Upper lobe of right lung (tissue), 1 donor: Measurements from ENCODE around the gene CHAF1A. TPM values are rescaled to one million over a fixed set of nuclear protein-coding genes. Genes with fewer than 3 reads are reported as not detected.

Experiments
- ATAC-seq: fragments of 200-7000 bp; cut with Tn5 transposase; one replicate; pipeline ENCODE4 v1.9.1; 2020; ENCODE audit warnings: mild to moderate bottlenecking, moderate library complexity
- DNase-seq: peaks from one replicate; pipeline ENCODE4 v3.0.0-alpha.2; 2020
- H3K27ac ChIP-seq: fragments of 200-600 bp; one replicate; pipeline ENCODE4 v1.8.0; 2022
- H3K27me3 ChIP-seq: fragments of 200-600 bp; one replicate; pipeline ENCODE4 v1.8.0; 2022; ENCODE audit warnings: mild to moderate bottlenecking
- H3K36me3 ChIP-seq: fragments of 200-600 bp; one replicate; pipeline ENCODE4 v1.8.0; 2022
- H3K4me1 ChIP-seq: fragments of 200-600 bp; one replicate; pipeline ENCODE4 v1.8.0; 2022
- H3K4me3 ChIP-seq: fragments of 200-600 bp; one replicate; pipeline ENCODE4 v1.8.0; 2022; ENCODE audit warnings: mild to moderate bottlenecking
- H3K9me3 ChIP-seq: fragments of 200-600 bp; one replicate; pipeline ENCODE4 v1.8.0; 2022
- CTCF ChIP-seq: fragments of 200-600 bp; IDR thresholded peaks from one replicate; pipeline ENCODE4 v1.8.0; 2022; ENCODE audit warnings: antibody characterized with exemption
- intact Hi-C: fragments of 100-400 bp; cut with DNase I; formaldehyde crosslinking; loops from one replicate; pipeline ENCODE4 v1.11.0; 2022
- total RNA-seq: library from RNA; stranded (reverse); fragmentation: NEBNext Ultra II Directional; extraction: Animal tissue kit (Norgen Biotek cat#: 25700); gene quantifications from one replicate; pipeline ENCODE4 v1.2.1, GENCODE V29; 2021
- donor health status: DM: no; HTN: yes; CAD: no; lungs with severe emphysema.

The CHAF1A gene
- total RNA-seq, 1 donor from 2014 or later: 10.8 TPM

- H3K4me3 ChIP-seq: no peak overlapping the region
- intact Hi-C loops: no loop called here
- H3K9me3 ChIP-seq: no peaks in the 10 kb centered on the region
- no peak for TF ChIP-seq CTCF
- H3K27me3 ChIP-seq: no peaks in the 10 kb centered on the region
- H3K4me1 ChIP-seq: peaks cover 36% of the 10 kb centered on the region
- peaks cover 54% of the 10 kb centered on the region for H3K36me3 ChIP-seq
- ATAC-seq: no peak
- DNase-seq: no peak
- H3K27ac ChIP-seq: no peak overlapping the region
These were observed 36.4 kb upstream of the CHAF1A start for GRCh38 chr19:4365791-4366665.

GRCh38 chr19:4366666-4367335 is 35.6 kb upstream of the CHAF1A start:
- no peak for ATAC-seq
- Histone ChIP-seq H3K27me3 (no peaks in the 10 kb centered on the region), H3K9me3 (no peaks in the 10 kb centered on the region), H3K4me3 (no peak overlapping the region), H3K36me3 (peaks cover 47% of the 10 kb centered on the region), H3K4me1 (peaks cover 43% of the 10 kb centered on the region), H3K27ac (no peak overlapping the region)
- intact Hi-C loops: no loop called here
- no peak for TF ChIP-seq CTCF
- DNase-seq: no peak

DNA sequence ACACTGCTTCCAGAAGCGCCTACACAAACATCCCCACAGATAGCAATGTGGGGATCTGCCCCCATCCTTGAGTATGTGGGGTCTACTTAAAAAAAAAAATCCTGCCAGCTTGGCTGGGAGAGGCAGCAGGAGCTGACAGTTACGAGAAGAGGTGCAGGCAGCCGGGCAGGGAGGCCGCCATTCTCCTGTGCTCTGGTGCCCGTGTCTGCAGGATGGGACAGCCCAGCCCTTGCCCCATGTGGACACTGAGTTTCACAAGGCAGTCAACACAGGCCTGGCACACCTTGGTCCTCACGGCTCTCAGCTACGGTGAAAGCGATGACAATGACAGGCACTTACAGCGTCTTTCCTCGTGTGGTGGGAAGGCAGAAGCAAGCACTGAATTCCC is 35.1 kb upstream of the CHAF1A start:
- ATAC-seq (no peak), DNase-seq (no peak)
- intact Hi-C loops: no loop called here
- Histone ChIP-seq H3K27me3 (no peaks in the 10 kb centered on the region), H3K36me3 (peaks cover 41% of the 10 kb centered on the region), H3K27ac (no peak overlapping the region), H3K9me3 (no peaks in the 10 kb centered on the region), H3K4me1 (peaks cover 48% of the 10 kb centered on the region), H3K4me3 (no peak overlapping the region)
- TF ChIP-seq CTCF: no peak

DNA sequence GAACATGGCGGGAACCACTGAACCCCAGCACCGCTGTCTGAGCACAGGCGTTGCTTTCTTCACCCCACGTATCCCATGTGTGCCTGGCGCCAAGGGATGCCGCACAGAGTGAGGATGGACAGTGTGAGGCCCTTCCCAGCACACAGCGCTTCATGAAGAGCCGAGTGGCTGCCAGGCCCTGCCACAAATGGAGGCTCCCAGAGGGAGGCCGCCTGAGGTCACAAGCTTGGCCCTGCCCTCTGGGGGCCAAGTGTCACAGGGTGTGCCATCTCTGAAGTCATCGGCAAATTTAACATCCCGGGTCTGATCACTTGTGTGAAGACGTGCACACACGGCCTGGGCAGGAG is 34.7 kb upstream of the CHAF1A start:
- peak overlapping the region; percentile 73 for H3K27ac ChIP-seq
- intact Hi-C loops: no loop called here
- H3K36me3 ChIP-seq: peaks cover 37% of the 10 kb centered on the region
- no peak for TF ChIP-seq CTCF
- peaks cover 52% of the 10 kb centered on the region for H3K4me1 ChIP-seq
- H3K9me3 ChIP-seq: no peaks in the 10 kb centered on the region
- H3K4me3 ChIP-seq: no peak overlapping the region
- no peaks in the 10 kb centered on the region for H3K27me3 ChIP-seq
- no peak for DNase-seq
- ATAC-seq: peak; percentile 0

GRCh38 chr19:4368128-4368820 is 34.2 kb upstream of the CHAF1A start:
- ATAC-seq (peak; percentile 6), DNase-seq (no peak)
- Histone ChIP-seq H3K4me3 (no peak overlapping the region), H3K27me3 (no peaks in the 10 kb centered on the region), H3K27ac (peak overlapping the region; percentile 73), H3K4me1 (peaks cover 57% of the 10 kb centered on the region), H3K36me3 (peaks cover 32% of the 10 kb centered on the region), H3K9me3 (no peaks in the 10 kb centered on the region)
- intact Hi-C loops: no loop called here
- no peak for TF ChIP-seq CTCF
